GM18858 (cell line): Measurements from ENCODE around the gene ALG3.

Source experiments
- ATAC-seq: cut with Tn5 transposase; IDR thresholded peaks from one replicate; pipeline ENCODE4 v1.9.1; 2021; ENCODE audit not compliant: unreplicated experiment

ALG3 gene

GRCh38 chr3:184236033-184236410 is 12.7 kb downstream of the ALG3 start:
- no peak for ATAC-seq

- ATAC-seq, result no peak
Measured at GRCh38 chr3:184235381-184236032, 13.3 kb downstream of the ALG3 start.

GRCh38 chr3:184234671-184235380 is 13.9 kb downstream of the ALG3 start:
- ATAC-seq, result no peak

GRCh38 chr3:184234224-184234623 is 14.5 kb downstream of the ALG3 start:
- no peak for ATAC-seq

GRCh38 chr3:184233127-184233843 is 15.5 kb downstream of the ALG3 start:
- ATAC-seq, result no peak

GRCh38 chr3:184231671-184232070 is 17.1 kb downstream of the ALG3 start:
- no peak for ATAC-seq

GRCh38 chr3:184230603-184231528 is 17.9 kb downstream of the ALG3 start:
- no peak for ATAC-seq

GRCh38 chr3:184230081-184230602 is 18.6 kb downstream of the ALG3 start:
- ATAC-seq, result no peak

- ATAC-seq, result peak; percentile 68
Measured at GRCh38 chr3:184229394-184230080, 19.2 kb downstream of the ALG3 start, which contains the start of gene VWA5B2. VWA5B2 (plus strand) TSS chr3:184229585; CDS start chr3:184230529, 944 bp downstream.

GRCh38 chr3:184228376-184229137 is 20.2 kb downstream of the ALG3 start:
- no peak for ATAC-seq

GRCh38 chr3:184227481-184227935 is 21.3 kb downstream of the ALG3 start:
- ATAC-seq, result no peak

- ATAC-seq, result no peak
Measured at GRCh38 chr3:184223946-184224345, 24.8 kb downstream of the ALG3 start.

- ATAC-seq, result no peak
Measured at GRCh38 chr3:184222521-184222920, 26.2 kb downstream of the ALG3 start.

GRCh38 chr3:184218814-184219213 is 29.9 kb downstream of the ALG3 start:
- ATAC-seq, result no peak

- ATAC-seq, result no peak
Measured at GRCh38 chr3:184211718-184212117, 37.0 kb downstream of the ALG3 start.

- ATAC-seq, result no peak
Measured at GRCh38 chr3:184211297-184211696, 37.5 kb downstream of the ALG3 start.

GRCh38 chr3:184209146-184209923 is 39.4 kb downstream of the ALG3 start:
- no peak for ATAC-seq

GRCh38 chr3:184203526-184203925 is 45.2 kb downstream of the ALG3 start:
- ATAC-seq, result no peak
